Mucosa of stomach (tissue), 1 donor: Measurements from ENCODE around the gene LRRC31.

Experiments used
- H3K27me3 ChIP-seq: one replicate; pipeline ENCODE4 v1.7.0; 2013; ENCODE audit warnings: mild to moderate bottlenecking, low read length; ENCODE audit not compliant: control insufficient read depth, insufficient read depth
- H3K36me3 ChIP-seq: one replicate; pipeline ENCODE4 v1.7.0; 2013; ENCODE audit warnings: low read length; ENCODE audit not compliant: control insufficient read depth, insufficient read depth
- H3K4me1 ChIP-seq: one replicate; pipeline ENCODE4 v1.7.0; 2013; ENCODE audit warnings: mild to moderate bottlenecking, low read length; ENCODE audit not compliant: control insufficient read depth, insufficient read depth
- H3K4me3 ChIP-seq: one replicate; pipeline ENCODE4 v1.7.0; 2013; ENCODE audit warnings: low read length
- H3K9ac ChIP-seq: one replicate; pipeline ENCODE4 v1.7.0; 2013; ENCODE audit warnings: mild to moderate bottlenecking, low read length, moderate library complexity
- H3K9me3 ChIP-seq: one replicate; pipeline ENCODE4 v1.7.0; 2013; ENCODE audit warnings: mild to moderate bottlenecking, low read length, moderate library complexity; ENCODE audit not compliant: control insufficient read depth
- donor health status: Pancreatic carcinoma.

The LRRC31 gene

DNA sequence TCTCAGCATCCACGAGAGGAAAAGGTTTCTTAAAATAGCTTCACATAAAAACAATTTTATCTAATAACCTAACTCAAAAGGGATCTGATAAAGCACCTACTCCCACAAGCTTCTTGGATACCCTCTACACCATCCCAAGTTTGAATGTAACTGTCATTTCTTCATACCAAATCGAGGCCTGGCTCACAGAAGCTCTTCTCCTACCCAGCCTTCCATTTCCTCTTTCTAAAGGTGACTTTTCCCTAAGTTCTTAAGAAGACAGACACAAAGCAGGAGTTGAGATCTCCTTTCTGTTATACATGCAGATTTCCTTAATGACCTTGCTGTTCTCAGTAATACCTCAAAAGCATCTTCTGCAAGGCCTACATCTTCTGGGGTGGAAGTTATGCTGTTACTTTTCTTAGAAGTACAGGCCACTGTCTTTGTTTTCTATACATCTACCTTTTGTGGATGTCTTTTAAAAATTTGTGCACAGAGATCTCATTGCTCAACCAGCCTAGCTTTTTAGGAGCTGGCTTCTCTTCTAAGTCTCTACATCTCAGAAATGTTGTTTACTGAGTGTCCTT, 60.4 kb downstream of the LRRC31 start:
- H3K4me1 ChIP-seq, result peaks cover 18% of the 10 kb centered on the region
- no peaks in the 10 kb centered on the region for H3K27me3 ChIP-seq
- no peak overlapping the region for H3K9ac ChIP-seq
- no peaks in the 10 kb centered on the region for H3K36me3 ChIP-seq
- H3K9me3 ChIP-seq, result no peaks in the 10 kb centered on the region
- no peak overlapping the region for H3K4me3 ChIP-seq

- Histone ChIP-seq H3K9me3 (no peaks in the 10 kb centered on the region), H3K9ac (no peak overlapping the region), H3K4me3 (no peak overlapping the region)
Measured at GRCh38 chr3:169804681-169805080, 65.1 kb downstream of the LRRC31 start.

GRCh38 chr3:169792359-169792758, 77.4 kb downstream of the LRRC31 start:
- Histone ChIP-seq H3K27me3 (no peaks in the 10 kb centered on the region), H3K9ac (no peak overlapping the region), H3K4me1 (no peaks in the 10 kb centered on the region), H3K9me3 (no peaks in the 10 kb centered on the region), H3K36me3 (no peaks in the 10 kb centered on the region), H3K4me3 (no peak overlapping the region)

More at GRCh38 chr3:169804681-169805080, 65.1 kb downstream of the LRRC31 start:
- Histone ChIP-seq H3K4me1 (no peaks in the 10 kb centered on the region), H3K36me3 (no peaks in the 10 kb centered on the region), H3K27me3 (no peaks in the 10 kb centered on the region)

DNA sequence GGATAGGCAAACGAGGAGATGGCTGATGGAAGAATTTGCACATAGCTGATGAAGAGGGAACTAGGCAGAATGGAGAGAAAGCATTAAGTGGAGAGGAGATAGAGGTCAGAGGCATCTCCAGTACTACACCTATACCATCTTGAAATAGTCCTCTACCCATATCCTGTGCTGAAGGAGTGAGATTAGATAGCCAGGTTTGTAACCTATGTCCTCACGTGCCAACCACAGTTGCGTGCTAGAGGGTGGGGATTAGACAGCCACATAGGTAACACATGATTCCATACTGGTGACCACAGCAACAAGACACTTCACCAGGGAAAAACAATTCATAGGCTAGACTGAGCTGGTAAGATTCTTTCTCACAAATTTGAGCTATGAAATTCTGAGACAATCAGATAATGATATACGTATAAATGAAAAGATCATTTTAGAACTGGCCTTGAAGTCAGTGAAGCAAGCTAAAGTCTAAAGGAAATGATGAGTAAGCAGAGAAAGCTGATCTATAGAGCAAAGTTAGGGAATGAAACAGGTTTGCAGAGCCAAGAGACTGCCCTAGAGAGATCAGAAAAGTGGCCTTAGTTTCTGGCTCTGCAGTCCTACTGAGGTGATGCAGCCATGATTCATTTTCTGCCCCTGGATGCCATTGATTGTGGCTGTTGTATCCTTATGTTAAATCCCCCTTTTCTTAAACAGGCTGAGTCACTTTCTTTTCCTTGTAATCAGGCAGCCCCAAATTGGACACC, 78.9 kb downstream of the LRRC31 start:
- H3K9me3 ChIP-seq, result no peaks in the 10 kb centered on the region
- no peaks in the 10 kb centered on the region for H3K27me3 ChIP-seq
- no peaks in the 10 kb centered on the region for H3K4me1 ChIP-seq
- H3K4me3 ChIP-seq, result no peak overlapping the region
- no peaks in the 10 kb centered on the region for H3K36me3 ChIP-seq
- H3K9ac ChIP-seq, result no peak overlapping the region

- Histone ChIP-seq H3K36me3 (no peaks in the 10 kb centered on the region), H3K4me1 (no peaks in the 10 kb centered on the region), H3K4me3 (no peak overlapping the region), H3K9me3 (no peaks in the 10 kb centered on the region), H3K27me3 (no peaks in the 10 kb centered on the region), H3K9ac (no peak overlapping the region)
Measured at GRCh38 chr3:169790219-169790618, 79.5 kb downstream of the LRRC31 start.
